ENCODE measurements around the gene STAMBPL1. TPM values are rescaled to one million over a fixed set of nuclear protein-coding genes. Genes with fewer than 3 reads are reported as not detected.

The STAMBPL1 gene
- total RNA-seq, 2 experiments from 2014 or later, result 27.9 to 28.2 TPM

DNA sequence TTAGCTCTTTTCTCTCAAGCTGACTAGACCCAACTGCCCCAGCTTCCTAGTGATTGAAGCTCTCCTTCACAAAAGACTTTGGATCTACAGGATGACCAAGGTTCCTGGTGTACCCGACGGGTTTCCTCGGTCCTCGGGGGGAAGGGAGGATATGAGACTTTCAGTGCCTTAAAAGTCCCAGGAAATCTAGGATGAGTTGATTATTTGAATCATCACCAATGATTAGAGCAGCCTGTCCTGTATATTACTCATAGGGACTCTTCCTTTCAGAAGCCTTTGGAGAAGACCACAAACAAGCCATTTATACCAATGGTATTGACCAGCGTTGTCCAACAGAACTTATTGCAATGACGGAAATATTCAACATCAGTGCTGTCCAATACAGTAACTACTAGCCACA, 78.7 kb downstream of the STAMBPL1 start:
- H3K4me3 Mint-ChIP-seq, result no peak overlapping the region
- H3K9me3 Mint-ChIP-seq, result no peaks in the 10 kb centered on the region
- ChIA-PET CTCF (interaction anchor here (0.8 to 1.3 kb wide), 2 partner anchors 36 to 255 kb away, joined by 3 read pairs; no protein-coding TSS in a partner anchor), POLR2A (no interaction called here)
- intact Hi-C loops (cut with micrococcal nuclease), result no loop called here
- no peaks in the 10 kb centered on the region for H3K27me3 Mint-ChIP-seq
- H3K27ac Mint-ChIP-seq, result no peak overlapping the region
- H3K36me3 Mint-ChIP-seq, result peaks cover 2% of the 10 kb centered on the region
- H3K4me1 Mint-ChIP-seq (ENCODE audit: low read depth), result peaks cover 29% of the 10 kb centered on the region
- no peak for DNase-seq

DNA sequence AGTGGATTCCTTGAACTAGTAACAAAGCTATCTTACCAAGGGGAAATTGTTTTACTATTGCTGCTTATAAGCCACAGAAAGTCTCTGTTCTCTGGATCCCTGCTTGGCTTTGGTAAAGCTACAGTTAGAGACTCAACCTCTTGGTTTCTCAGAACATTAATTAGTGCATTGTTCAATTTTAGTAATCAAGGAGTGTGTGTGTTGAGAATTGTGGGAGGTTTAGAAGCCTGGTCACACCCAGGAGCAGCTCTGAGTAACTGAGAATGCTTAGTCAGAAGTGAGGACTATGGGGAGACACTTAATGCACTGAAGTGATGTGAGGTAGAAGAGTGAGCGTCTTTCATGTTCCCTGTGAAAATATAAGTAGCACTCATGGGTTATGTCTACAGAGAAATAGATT, 80.8 kb downstream of the STAMBPL1 start:
- Mint-ChIP-seq H3K4me1 (ENCODE audit: low read depth) (peaks cover 29% of the 10 kb centered on the region), H3K4me3 (no peak overlapping the region), H3K36me3 (peaks cover 2% of the 10 kb centered on the region), H3K27ac (peak overlapping the region; percentile 73), H3K9me3 (no peaks in the 10 kb centered on the region), H3K27me3 (no peaks in the 10 kb centered on the region)
- ChIA-PET CTCF (interaction anchor here (0.7 to 1.3 kb wide), 5 partner anchors 26 to 270 kb away, joined by 3 to 7 read pairs (median 3); no protein-coding TSS in a partner anchor), POLR2A (interaction anchor here (0.6 to 1.7 kb wide), 5 partner anchors 26 to 43 kb away, joined by 3 to 20 read pairs (median 3); partner anchors contain the start of gene FAS)
- intact Hi-C loops (cut with micrococcal nuclease), result loop anchor here (1.0 to 2.0 kb wide), 5 partner anchors 26 to 202 kb away; partner anchors contain the start of gene FAS
- peak; percentile 46 for DNase-seq

GRCh38 chr10:88961266-88961665, 81.2 kb downstream of the STAMBPL1 start:
- Mint-ChIP-seq H3K27me3 (no peaks in the 10 kb centered on the region), H3K4me3 (no peak overlapping the region), H3K36me3 (peaks cover 2% of the 10 kb centered on the region), H3K27ac (peak overlapping the region; percentile 73), H3K4me1 (ENCODE audit: low read depth) (peaks cover 29% of the 10 kb centered on the region), H3K9me3 (no peaks in the 10 kb centered on the region)
- POLR2A ChIA-PET, result interaction anchor here (1.5 to 1.7 kb wide), 2 partner anchors 29 to 41 kb away, joined by 6 to 20 read pairs; partner anchors contain the start of gene FAS
- CTCF ChIA-PET, result interaction anchor here (0.7 to 1.3 kb wide), 5 partner anchors 26 to 270 kb away, joined by 3 to 7 read pairs (median 3); no protein-coding TSS in a partner anchor
- intact Hi-C loops (cut with micrococcal nuclease), result loop anchor here (1.0 to 2.0 kb wide), 4 partner anchors 26 to 202 kb away; partner anchors contain the start of gene FAS
- DNase-seq, result no peak

GRCh38 chr10:88962336-88962735, 82.3 kb downstream of the STAMBPL1 start:
- intact Hi-C loops (cut with micrococcal nuclease), result no loop called here

DNA sequence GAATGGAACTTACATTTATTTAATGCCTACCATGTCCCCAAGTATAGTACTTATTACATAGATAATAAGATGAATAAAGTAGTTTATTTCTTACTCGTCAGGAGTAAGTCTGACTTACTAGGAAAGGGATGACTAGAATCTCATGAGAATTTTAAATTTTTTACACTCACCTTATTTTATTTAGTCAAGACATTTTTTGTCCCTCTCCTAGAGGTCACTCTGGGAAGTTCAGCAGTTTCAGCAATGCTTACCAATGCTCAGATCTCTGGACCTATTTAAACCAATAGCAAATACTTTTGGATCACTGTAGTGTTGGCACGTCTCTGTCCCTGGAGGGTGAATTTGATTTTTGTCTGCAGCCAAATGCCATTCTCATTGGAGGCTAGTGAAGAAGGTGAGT, 83.3 kb downstream of the STAMBPL1 start:
- DNase-seq, result no peak
- Mint-ChIP-seq H3K27me3 (no peaks in the 10 kb centered on the region), H3K9me3 (no peaks in the 10 kb centered on the region), H3K27ac (no peak overlapping the region), H3K4me3 (no peak overlapping the region), H3K4me1 (ENCODE audit: low read depth) (peaks cover 29% of the 10 kb centered on the region), H3K36me3 (peaks cover 2% of the 10 kb centered on the region)
- POLR2A ChIA-PET, result no interaction called here
- intact Hi-C loops (cut with micrococcal nuclease), result no loop called here
- CTCF ChIA-PET, result interaction anchor here (0.7 kb wide), 1 partner anchor 254 kb away, joined by 4 read pairs; no protein-coding TSS in a partner anchor

More at GRCh38 chr10:88962336-88962735, 82.3 kb downstream of the STAMBPL1 start:
- no peak overlapping the region for H3K4me3 Mint-ChIP-seq
- CTCF ChIA-PET, result interaction anchor here (0.8 to 1.0 kb wide), 2 partner anchors 27 to 68 kb away, joined by 3 read pairs; no protein-coding TSS in a partner anchor
- H3K9me3 Mint-ChIP-seq, result no peaks in the 10 kb centered on the region
- POLR2A ChIA-PET, result interaction anchor here (1.0 kb wide), 1 partner anchor 29 kb away, joined by 4 read pairs; no protein-coding TSS in a partner anchor
- no peak for DNase-seq
- H3K27ac Mint-ChIP-seq, result no peak overlapping the region
- peaks cover 2% of the 10 kb centered on the region for H3K36me3 Mint-ChIP-seq
- H3K27me3 Mint-ChIP-seq, result no peaks in the 10 kb centered on the region
- H3K4me1 Mint-ChIP-seq (ENCODE audit: low read depth), result peaks cover 29% of the 10 kb centered on the region

DNA sequence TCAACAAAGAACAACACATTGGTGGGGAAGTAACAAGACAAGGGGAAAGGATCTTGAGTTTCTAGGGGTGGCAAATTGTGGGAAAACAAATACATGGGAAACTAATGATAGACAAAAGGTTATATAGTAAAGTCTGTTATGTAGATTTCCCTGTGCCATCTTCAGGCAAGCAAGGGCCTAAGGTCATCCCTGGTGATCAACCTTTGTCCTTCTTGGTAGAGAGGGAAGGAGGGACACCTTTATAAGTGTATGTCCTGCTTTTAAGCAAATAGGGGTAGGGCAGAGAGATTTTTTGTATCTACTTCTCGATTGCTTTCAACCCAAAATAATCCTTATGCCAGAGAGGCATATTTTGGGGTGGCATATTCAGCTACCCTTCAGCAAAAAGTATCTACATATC, 84.3 kb downstream of the STAMBPL1 start:
- ChIA-PET POLR2A (interaction anchor here (1.6 kb wide), 1 partner anchor 28 kb away, joined by 6 read pairs; no protein-coding TSS in a partner anchor), CTCF (interaction anchor here (0.7 to 1.2 kb wide), 2 partner anchors 21 to 253 kb away, joined by 3 to 4 read pairs; no protein-coding TSS in a partner anchor)
- H3K27me3 Mint-ChIP-seq, result no peaks in the 10 kb centered on the region
- no peak overlapping the region for H3K27ac Mint-ChIP-seq
- DNase-seq, result no peak
- intact Hi-C loops (cut with micrococcal nuclease), result no loop called here
- H3K4me1 Mint-ChIP-seq (ENCODE audit: low read depth), result peaks cover 29% of the 10 kb centered on the region
- no peaks in the 10 kb centered on the region for H3K9me3 Mint-ChIP-seq
- H3K4me3 Mint-ChIP-seq, result no peak overlapping the region
- peaks cover 2% of the 10 kb centered on the region for H3K36me3 Mint-ChIP-seq

DNA sequence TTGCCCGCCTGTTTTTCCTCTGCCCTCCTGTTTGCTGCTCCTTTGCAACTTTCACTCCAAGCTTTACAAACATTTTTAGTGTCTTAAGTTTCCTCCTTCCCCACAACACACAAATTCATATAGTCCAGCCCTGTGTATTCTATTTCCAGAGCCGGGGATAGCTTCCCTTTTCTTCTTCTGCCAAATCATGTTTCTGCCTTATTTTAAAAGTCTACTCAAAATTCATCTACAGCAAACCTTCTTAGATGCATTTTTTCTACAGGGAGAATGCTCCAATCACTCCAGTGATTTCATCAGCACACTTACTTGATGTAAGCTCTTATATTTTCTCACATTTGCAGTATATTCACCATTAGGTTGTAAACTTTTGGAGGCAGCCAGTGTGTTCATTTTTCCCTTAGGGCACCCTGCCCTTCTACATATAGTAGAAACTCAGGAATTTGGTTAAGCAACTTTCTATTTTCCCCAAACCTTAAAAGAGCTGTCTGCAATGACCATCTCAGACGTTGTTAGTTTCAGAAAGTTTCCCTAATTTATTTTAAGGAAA, 84.9 kb downstream of the STAMBPL1 start:
- Mint-ChIP-seq H3K27me3 (no peaks in the 10 kb centered on the region), H3K36me3 (peaks cover 2% of the 10 kb centered on the region), H3K27ac (no peak overlapping the region), H3K4me3 (no peak overlapping the region), H3K9me3 (no peaks in the 10 kb centered on the region), H3K4me1 (ENCODE audit: low read depth) (peaks cover 28% of the 10 kb centered on the region)
- ChIA-PET CTCF (interaction anchor here (0.7 to 1.2 kb wide), 2 partner anchors 21 to 252 kb away, joined by 3 to 4 read pairs; no protein-coding TSS in a partner anchor), POLR2A (interaction anchor here (1.6 kb wide), 1 partner anchor 28 kb away, joined by 6 read pairs; no protein-coding TSS in a partner anchor)
- intact Hi-C loops (cut with micrococcal nuclease), result no loop called here
- no peak for DNase-seq

DNA sequence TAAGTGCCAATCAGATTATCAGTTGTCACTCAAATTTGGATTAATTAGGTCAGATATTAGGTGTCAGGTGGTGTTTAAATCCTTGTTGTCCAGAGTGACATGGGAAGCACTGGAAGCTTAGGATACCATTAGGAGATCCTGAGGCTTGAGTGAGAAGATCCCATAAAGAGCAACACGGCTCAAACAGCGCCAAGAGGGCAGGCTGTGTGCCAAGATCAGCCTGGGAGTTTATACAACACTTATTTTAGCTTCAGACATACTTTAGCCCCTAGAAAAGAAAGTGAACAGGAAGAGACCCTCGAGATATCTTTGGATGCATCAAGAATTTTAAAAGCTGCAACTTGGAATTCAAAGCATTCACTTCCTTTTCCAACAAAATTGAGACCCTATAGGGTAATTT, 86.8 kb downstream of the STAMBPL1 start:
- H3K4me3 Mint-ChIP-seq, result no peak overlapping the region
- no peak overlapping the region for H3K27ac Mint-ChIP-seq
- intact Hi-C loops (cut with micrococcal nuclease), result no loop called here
- no peak for DNase-seq
- peaks cover 2% of the 10 kb centered on the region for H3K36me3 Mint-ChIP-seq
- H3K4me1 Mint-ChIP-seq (ENCODE audit: low read depth), result peaks cover 9% of the 10 kb centered on the region
- H3K27me3 Mint-ChIP-seq, result no peaks in the 10 kb centered on the region
- ChIA-PET POLR2A (interaction anchor here (0.5 kb wide), 1 partner anchor 9 kb away, joined by 3 read pairs; no protein-coding TSS in a partner anchor), CTCF (no interaction called here)
- no peaks in the 10 kb centered on the region for H3K9me3 Mint-ChIP-seq

GRCh38 chr10:88968391-88968790, 88.3 kb downstream of the STAMBPL1 start:
- Mint-ChIP-seq H3K27me3 (no peaks in the 10 kb centered on the region), H3K9me3 (no peaks in the 10 kb centered on the region), H3K4me3 (no peak overlapping the region), H3K36me3 (no peaks in the 10 kb centered on the region), H3K4me1 (ENCODE audit: low read depth) (peaks cover 1% of the 10 kb centered on the region), H3K27ac (no peak overlapping the region)
- intact Hi-C loops (cut with micrococcal nuclease), result no loop called here
- no peak for DNase-seq
- CTCF ChIA-PET, result interaction anchor here (0.7 kb wide), 1 partner anchor 19 kb away, joined by 3 read pairs; no protein-coding TSS in a partner anchor
- POLR2A ChIA-PET, result no interaction called here

GRCh38 chr10:88971221-88972061, 91.4 kb downstream of the STAMBPL1 start:
- intact Hi-C loops (cut with micrococcal nuclease), result no loop called here
- Mint-ChIP-seq H3K27ac (no peak overlapping the region), H3K4me1 (ENCODE audit: low read depth) (peaks cover 21% of the 10 kb centered on the region), H3K36me3 (no peaks in the 10 kb centered on the region), H3K27me3 (no peaks in the 10 kb centered on the region), H3K9me3 (no peaks in the 10 kb centered on the region), H3K4me3 (no peak overlapping the region)
- ChIA-PET POLR2A (no interaction called here), CTCF (no interaction called here)
- no peak for DNase-seq

Data from activated CD4-positive, alpha-beta memory T cell treated with anti-CD3 and anti-CD28 coated beads for 36 hours (primary cell).